Stimulated activated CD4-positive, alpha-beta T cell treated with anti-CD3 and anti-CD28 coated beads, Interleukin-4, amount 100 ng/mL, for 1 hour (primary cell): ENCODE results near the gene CDRT4.

Source experiments
- DNase-seq: peaks from one replicate; pipeline ENCODE4 v3.0.0-alpha.2; 2020

The CDRT4 gene

GRCh38 chr17:15422392-15422965 is 44.9 kb downstream of the CDRT4 start:
- DNase-seq = no peak

DNA sequence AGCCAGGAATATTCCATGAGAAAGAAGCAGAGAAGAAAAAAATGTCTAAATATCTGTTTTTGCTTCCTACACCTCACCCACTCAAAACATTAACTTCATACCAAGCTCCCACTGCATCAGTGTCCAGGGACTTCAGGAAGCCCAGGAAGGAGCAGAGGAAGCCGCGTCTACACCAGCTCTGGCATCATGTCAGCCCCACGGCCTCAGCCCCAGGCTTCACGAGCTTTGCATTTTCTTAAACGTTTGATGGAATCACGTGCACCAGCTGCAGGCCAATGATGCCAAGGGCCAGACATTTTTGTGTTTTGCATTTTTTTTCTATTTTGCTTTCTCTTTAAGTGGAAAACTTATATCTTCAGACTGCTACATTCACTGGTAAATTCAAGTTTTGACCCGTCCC is 48.6 kb downstream of the CDRT4 start:
- no peak for DNase-seq

GRCh38 chr17:15414532-15415306 is 52.7 kb downstream of the CDRT4 start:
- DNase-seq = no peak

- DNase-seq = no peak
These were observed 54.2 kb downstream of the CDRT4 start for GRCh38 chr17:15413101-15413771.

- DNase-seq = no peak
These were observed 54.8 kb downstream of the CDRT4 start for GRCh38 chr17:15412606-15413005.

DNA sequence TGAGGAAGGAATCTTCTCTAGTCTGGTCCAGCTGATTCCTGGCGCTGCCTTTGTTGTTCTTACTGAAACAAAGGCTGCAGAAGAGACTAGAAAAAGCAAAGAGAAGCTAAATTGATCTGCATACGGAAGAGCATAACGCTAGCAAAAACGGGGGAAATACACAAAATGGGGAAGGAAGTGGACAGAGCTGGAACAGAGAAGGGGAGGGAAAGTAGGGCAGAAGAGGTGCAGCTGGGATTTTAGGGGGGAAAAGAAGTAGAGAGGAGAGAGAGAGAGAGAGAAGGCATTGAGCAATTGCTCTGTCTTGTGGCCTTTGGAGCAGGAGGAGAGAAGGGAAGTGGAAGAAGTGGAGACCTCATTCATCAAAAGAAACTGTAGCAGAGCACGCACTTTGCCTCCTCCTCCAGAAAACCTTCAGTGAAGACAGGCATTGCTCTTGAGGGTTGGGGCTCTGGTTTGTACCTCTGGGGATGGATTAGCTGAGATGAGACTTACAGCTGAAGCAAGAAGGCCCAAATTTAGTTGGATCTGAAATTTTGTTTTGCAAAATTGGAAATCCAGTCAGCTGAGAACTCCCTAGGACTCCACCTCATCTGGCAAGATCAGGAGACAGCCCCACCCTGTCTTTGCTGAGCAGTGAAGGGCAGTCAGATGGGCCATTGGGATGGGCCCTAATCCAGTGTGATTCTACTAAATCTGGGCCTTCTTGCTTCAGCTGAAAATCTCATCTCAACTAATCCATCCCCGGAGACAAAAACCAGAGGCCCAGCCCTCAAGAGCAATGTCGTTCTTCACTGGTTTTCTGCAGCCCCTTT is 55.8 kb downstream of the CDRT4 start:
- no peak for DNase-seq

- no peak for DNase-seq
These were observed 57.6 kb downstream of the CDRT4 start for GRCh38 chr17:15409721-15410250.

DNA sequence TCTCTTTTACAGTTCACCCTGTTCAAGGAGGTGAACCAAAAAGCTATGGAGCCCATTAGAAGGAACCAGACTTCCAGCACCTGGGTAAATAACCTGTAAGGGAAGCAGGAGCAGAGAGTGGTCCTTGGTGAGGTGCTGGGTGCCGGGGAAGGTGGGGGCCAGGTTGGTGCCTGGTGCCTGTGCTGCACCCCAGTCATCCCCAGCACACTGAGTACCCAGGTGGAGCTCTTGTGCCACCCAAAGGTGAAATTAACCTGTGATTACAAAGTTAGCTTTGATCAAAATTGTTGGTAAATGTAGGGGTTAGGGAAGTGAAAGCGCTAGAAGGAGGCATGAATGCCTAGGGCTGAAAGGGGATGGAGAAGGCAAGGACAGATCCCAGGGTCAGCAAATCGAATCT is 58.6 kb downstream of the CDRT4 start:
- no peak for DNase-seq

GRCh38 chr17:15406081-15406480 is 61.3 kb downstream of the CDRT4 start:
- no peak for DNase-seq

GRCh38 chr17:15405058-15405415 is 62.4 kb downstream of the CDRT4 start:
- DNase-seq = no peak

GRCh38 chr17:15404106-15405057 is 63.0 kb downstream of the CDRT4 start:
- no peak for DNase-seq

GRCh38 chr17:15403276-15403939 is 64.0 kb downstream of the CDRT4 start:
- DNase-seq = no peak

- no peak for DNase-seq
These were observed 68.0 kb downstream of the CDRT4 start for GRCh38 chr17:15399443-15399842.

DNA sequence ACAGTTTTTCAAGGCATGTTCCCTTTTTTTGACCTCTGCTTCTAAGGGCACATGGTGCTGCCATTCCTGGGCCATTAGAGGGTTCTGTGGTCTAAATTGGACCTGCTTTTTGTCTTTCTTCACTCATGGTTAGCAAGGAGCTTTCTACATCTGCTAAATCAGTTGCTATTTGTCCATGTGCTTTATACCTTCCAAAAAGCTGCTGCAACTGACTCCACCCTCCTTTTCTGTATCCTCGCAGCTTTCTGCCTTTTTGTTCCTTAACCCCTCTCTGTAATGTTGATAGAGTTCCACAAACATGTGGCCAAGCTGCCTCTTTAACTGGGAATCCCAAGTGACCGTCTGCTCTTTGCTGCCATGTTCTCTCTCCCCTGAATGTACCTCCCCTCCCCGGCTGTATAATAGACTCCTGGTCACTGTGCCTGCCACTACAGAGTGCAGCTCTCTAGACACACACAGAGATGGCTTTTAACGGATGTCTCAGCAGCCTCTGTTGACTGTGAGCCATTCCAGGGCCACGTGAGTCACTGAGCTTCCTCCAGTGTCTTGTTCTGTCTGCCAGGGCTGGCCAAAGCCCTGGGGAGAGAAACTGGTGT is 68.6 kb downstream of the CDRT4 start:
- no peak for DNase-seq

DNA sequence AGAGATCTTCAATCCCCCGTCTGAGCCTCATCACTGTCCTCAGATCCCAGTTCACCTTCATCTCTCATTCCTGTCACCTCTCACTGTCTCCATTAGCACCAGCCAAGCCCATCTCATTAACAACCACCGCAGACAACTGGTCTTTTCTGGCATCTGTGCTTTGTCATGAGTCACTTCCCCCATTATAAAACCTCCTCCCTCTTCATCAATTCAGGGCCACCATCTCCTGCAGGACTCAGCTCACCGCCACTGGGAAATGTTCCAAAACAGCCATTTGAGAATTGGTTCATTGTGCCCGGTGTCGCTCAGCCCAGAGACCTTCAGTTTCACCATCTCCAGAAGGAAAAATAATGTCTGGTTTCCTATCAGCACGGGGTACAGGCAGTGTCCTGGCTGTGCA is 69.1 kb downstream of the CDRT4 start:
- no peak for DNase-seq

GRCh38 chr17:15397620-15398019 is 69.8 kb downstream of the CDRT4 start:
- no peak for DNase-seq

- no peak for DNase-seq
These were observed 72.3 kb downstream of the CDRT4 start for GRCh38 chr17:15395091-15395490.

DNA sequence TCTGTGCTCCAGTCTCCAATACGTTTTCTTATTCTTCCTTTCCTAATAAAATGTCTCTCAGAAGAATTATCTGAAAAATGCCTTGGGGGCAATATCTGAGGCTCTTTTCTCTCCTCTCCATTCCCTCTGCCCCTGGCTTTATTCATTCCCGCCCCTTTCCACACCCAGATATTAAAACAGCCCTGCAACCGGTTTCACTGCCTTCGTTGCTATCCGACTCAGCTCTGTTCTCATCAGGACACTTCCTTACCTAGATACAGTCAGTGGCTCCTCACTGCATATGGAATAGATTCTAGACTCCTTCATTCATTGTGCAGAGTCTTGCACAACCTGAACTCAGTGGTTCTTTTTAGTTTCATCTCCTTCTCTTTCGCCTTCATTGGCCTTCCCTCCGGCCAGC is 74.0 kb downstream of the CDRT4 start:
- no peak for DNase-seq

GRCh38 chr17:15392326-15392741 is 75.1 kb downstream of the CDRT4 start:
- DNase-seq = no peak

DNA sequence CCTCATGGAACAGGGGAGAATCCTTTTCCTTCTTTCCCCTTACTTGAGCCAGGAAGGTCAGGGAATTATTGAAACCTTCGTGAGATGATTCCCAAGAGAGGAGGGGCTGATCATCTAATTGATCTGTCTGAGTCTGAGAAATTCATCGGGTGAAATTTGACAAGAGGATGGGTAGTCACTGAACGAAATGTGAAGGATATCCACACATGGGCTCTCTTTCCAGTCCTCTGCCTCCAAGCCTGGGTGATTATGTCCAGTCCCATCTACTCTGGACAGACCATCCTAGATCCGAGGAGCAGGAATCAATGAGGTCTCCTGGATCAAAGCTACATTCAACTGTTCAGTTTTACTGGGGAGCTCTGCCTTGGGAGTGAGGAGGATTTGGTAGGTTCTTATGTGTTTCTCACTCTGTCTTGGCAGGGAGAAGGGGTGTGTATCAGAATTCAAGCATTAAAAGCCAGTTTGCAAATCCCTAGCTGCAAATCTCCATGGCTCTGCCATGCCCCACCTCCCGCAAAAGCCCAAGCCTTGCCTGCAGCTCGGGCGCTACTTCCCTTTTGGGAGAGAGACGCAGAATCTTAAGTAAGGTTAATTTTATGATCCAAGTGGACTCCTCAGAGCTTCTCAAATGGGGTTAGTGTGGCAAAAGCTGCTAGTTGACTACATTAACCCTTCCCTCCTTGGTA is 78.9 kb downstream of the CDRT4 start:
- DNase-seq = no peak
